ENCODE results near the gene NTRK3.

DNA sequence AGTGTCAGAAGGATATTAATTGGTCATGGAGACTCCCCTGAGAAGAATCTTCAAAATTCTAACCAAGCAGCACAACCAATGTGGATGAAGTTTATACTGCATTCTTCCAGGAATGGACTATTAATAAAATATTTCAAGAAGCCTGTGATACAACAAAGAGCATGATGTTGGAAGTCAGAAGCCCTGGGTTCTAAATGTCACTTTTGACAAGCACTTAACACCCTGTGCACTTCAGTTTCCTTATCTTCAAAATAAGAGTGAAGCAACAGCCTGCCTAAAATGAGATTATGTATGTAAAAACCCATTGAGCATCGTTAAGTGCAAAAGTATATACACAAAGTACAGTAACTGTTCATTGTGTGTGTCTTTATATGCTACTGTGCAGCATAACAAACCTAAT is 369.4 kb downstream of the NTRK3 start:
- TF ChIP-seq, protein P1, sequence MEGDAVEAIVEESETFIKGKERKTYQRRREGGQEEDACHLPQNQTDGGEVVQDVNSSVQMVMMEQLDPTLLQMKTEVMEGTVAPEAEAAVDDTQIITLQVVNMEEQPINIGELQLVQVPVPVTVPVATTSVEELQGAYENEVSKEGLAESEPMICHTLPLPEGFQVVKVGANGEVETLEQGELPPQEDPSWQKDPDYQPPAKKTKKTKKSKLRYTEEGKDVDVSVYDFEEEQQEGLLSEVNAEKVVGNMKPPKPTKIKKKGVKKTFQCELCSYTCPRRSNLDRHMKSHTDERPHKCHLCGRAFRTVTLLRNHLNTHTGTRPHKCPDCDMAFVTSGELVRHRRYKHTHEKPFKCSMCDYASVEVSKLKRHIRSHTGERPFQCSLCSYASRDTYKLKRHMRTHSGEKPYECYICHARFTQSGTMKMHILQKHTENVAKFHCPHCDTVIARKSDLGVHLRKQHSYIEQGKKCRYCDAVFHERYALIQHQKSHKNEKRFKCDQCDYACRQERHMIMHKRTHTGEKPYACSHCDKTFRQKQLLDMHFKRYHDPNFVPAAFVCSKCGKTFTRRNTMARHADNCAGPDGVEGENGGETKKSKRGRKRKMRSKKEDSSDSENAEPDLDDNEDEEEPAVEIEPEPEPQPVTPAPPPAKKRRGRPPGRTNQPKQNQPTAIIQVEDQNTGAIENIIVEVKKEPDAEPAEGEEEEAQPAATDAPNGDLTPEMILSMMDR (IDR thresholded peaks at IDR 0.05; ENCODE audit: extremely low read depth in 1 of 2, insufficient read depth in 1 of 2, low read depth in 1 of 2, low read length in 2 of 2): no peak
- TF ChIP-seq POLR2A (IDR thresholded peaks at IDR 0.05; ENCODE audit: low read depth, low read length) (no peak), EZH2 (IDR thresholded peaks at IDR 0.05; ENCODE audit: borderline replicate concordance, low read depth, low read length, severe bottlenecking) (no peak), POLR2AphosphoS5 (IDR thresholded peaks at IDR 0.05; ENCODE audit: insufficient read depth, low read depth, low read length) (no peak), JUN (IDR thresholded peaks at IDR 0.05; ENCODE audit: borderline replicate concordance, insufficient read depth, insufficient read length, low read depth) (no peak), MYC (IDR thresholded peaks at IDR 0.05; ENCODE audit: low read depth, low read length) (no peak), FOS (IDR thresholded peaks at IDR 0.05; ENCODE audit: borderline replicate concordance, insufficient read depth, low read length) (no peak), GATA2 (IDR thresholded peaks at IDR 0.05; ENCODE audit: insufficient read depth, insufficient read length, low read depth, low read length) (no peak)
- TF ChIP-seq, protein P2, sequence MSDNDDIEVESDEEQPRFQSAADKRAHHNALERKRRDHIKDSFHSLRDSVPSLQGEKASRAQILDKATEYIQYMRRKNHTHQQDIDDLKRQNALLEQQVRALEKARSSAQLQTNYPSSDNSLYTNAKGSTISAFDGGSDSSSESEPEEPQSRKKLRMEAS (IDR thresholded peaks at IDR 0.05; ENCODE audit: insufficient read depth, insufficient read length): no peak

Measured in endothelial cell of umbilical vein (primary cell).